Measurements from ENCODE around the gene C6orf62. TPM values are rescaled to one million over a fixed set of nuclear protein-coding genes. Genes with fewer than 3 reads are reported as not detected.
"Not testable (repeated sequence)": the region's sequence is repeated elsewhere in the genome, so short reads cannot be mapped to it uniquely, and the experiment has no call there.

C6orf62 gene
- polyA plus RNA-seq, 1 of the 3 experiments (the other 2 are of a cell fraction), result 36.0 TPM

DNA sequence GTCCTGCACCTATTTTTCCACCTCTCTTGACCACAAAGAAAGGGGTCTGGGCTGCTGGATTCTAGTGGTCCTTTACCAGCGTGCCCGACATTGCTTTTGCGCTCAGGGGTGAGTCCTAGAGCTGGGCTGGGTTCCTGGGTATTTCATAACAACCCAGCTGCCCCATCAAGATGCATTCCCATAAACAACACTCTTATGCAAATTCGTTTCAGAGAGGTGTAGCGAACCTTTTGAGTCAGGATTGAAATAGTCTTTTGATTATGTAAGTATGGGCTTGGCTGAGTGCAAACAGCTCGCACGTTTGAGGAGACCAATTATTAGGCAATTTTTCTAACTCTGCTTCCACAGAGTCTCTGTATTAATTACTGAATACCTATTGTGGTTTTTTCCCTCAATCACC, 38.4 kb downstream of the C6orf62 start:
- H3K4me1 ChIP-seq (ENCODE audit: control insufficient read depth in 1 of 2, insufficient read depth in 2 of 2, low read depth in 1 of 2, low read length in 1 of 2), result no peaks in the 10 kb centered on the region
- no peak overlapping the region for H2AFZ ChIP-seq (ENCODE audit: low read depth)
- no peak overlapping the region for H3K4me2 ChIP-seq
- no peak overlapping the region for H3K4me3 ChIP-seq (ENCODE audit: low read depth in 2 of 2, low read length in 1 of 2)
- ChIA-PET CTCF (interaction anchor here (0.5 to 1.3 kb wide), 2 partner anchors 97 to 207 kb away, joined by 4 to 5 read pairs; no protein-coding TSS in a partner anchor), POLR2A (no interaction called here)
- no peaks in the 10 kb centered on the region for H3K36me3 ChIP-seq (replicated peaks in 1 of 2; ENCODE audit: control insufficient read depth in 1 of 2, insufficient read depth in 2 of 2, low read length in 1 of 2)
- H3K27ac ChIP-seq (ENCODE audit: low read depth in 2 of 2, low read length in 1 of 2), result no peak overlapping the region
- H4K20me1 ChIP-seq (ENCODE audit: insufficient read depth), result no peaks in the 10 kb centered on the region
- no peaks in the 10 kb centered on the region for H3K79me2 ChIP-seq (ENCODE audit: insufficient read depth)
- no peak overlapping the region for H3K9ac ChIP-seq
- TF ChIP-seq MEF2A (IDR thresholded peaks at IDR 0.05; ENCODE audit: borderline replicate concordance, low read depth), result no peak
- TF ChIP-seq, protein P1, sequence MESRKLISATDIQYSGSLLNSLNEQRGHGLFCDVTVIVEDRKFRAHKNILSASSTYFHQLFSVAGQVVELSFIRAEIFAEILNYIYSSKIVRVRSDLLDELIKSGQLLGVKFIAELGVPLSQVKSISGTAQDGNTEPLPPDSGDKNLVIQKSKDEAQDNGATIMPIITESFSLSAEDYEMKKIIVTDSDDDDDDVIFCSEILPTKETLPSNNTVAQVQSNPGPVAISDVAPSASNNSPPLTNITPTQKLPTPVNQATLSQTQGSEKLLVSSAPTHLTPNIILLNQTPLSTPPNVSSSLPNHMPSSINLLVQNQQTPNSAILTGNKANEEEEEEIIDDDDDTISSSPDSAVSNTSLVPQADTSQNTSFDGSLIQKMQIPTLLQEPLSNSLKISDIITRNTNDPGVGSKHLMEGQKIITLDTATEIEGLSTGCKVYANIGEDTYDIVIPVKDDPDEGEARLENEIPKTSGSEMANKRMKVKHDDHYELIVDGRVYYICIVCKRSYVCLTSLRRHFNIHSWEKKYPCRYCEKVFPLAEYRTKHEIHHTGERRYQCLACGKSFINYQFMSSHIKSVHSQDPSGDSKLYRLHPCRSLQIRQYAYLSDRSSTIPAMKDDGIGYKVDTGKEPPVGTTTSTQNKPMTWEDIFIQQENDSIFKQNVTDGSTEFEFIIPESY (IDR thresholded peaks at IDR 0.05; ENCODE audit: borderline replicate concordance, low read depth), result no peak
- TF ChIP-seq SMC3 (IDR thresholded peaks at IDR 0.05; ENCODE audit: low read depth, low read length), result no peak
- TF ChIP-seq, protein P2, sequence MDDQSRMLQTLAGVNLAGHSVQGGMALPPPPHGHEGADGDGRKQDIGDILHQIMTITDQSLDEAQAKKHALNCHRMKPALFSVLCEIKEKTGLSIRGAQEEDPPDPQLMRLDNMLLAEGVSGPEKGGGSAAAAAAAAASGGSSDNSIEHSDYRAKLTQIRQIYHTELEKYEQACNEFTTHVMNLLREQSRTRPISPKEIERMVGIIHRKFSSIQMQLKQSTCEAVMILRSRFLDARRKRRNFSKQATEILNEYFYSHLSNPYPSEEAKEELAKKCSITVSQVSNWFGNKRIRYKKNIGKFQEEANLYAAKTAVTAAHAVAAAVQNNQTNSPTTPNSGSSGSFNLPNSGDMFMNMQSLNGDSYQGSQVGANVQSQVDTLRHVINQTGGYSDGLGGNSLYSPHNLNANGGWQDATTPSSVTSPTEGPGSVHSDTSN (IDR thresholded peaks at IDR 0.05), result no peak
- no peak for TF ChIP-seq CHD2 (IDR thresholded peaks at IDR 0.05; ENCODE audit: low read length, partially characterized antibody)
- no peak for TF ChIP-seq YY1 (IDR thresholded peaks at IDR 0.05; ENCODE audit: low read depth)
- TF ChIP-seq RXRA (IDR thresholded peaks at IDR 0.05; ENCODE audit: borderline replicate concordance, low read depth), result no peak
- TF ChIP-seq NFIC (IDR thresholded peaks at IDR 0.05; ENCODE audit: borderline replicate concordance), result no peak
- no peak for TF ChIP-seq IRF3 (IDR thresholded peaks at IDR 0.05; ENCODE audit: low read depth, low read length)
- TF ChIP-seq MXI1 (IDR thresholded peaks at IDR 0.05; ENCODE audit: low read depth, low read length), result no peak
- no peak for TF ChIP-seq TCF12 (IDR thresholded peaks at IDR 0.05)
- 95% methylated on average over 6 of the region's 7 CpGs for WGBS (ENCODE audit: low lambda C conversion rate)
- no peaks in the 10 kb centered on the region for H3K9me3 ChIP-seq
- DNase-seq, result no peak
- H3K27me3 ChIP-seq (ENCODE audit: insufficient read depth), result no peaks in the 10 kb centered on the region
- no peaks in the 10 kb centered on the region for H3K9me2 ChIP-seq
- H3F3A ChIP-seq (replicated peaks; ENCODE audit: insufficient read depth), result no peaks in the 10 kb centered on the region

GRCh38 chr6:24678792-24679352, 40.1 kb downstream of the C6orf62 start:
- H3K9me2 ChIP-seq; H3K4me2 ChIP-seq; H3K36me3 ChIP-seq (replicated peaks in 1 of 2; ENCODE audit: control insufficient read depth in 1 of 2, insufficient read depth in 2 of 2, low read length in 1 of 2); H3F3A ChIP-seq (replicated peaks; ENCODE audit: insufficient read depth); H2AFZ ChIP-seq (ENCODE audit: low read depth); H3K9ac ChIP-seq; H3K4me1 ChIP-seq (ENCODE audit: control insufficient read depth in 1 of 2, insufficient read depth in 2 of 2, low read depth in 1 of 2, low read length in 1 of 2); H3K4me3 ChIP-seq (ENCODE audit: low read depth in 2 of 2, low read length in 1 of 2); CTCF ChIA-PET; DNase-seq; H3K9me3 ChIP-seq; H3K27ac ChIP-seq (ENCODE audit: low read depth in 2 of 2, low read length in 1 of 2); H4K20me1 ChIP-seq (ENCODE audit: insufficient read depth); H3K79me2 ChIP-seq (ENCODE audit: insufficient read depth); H3K27me3 ChIP-seq (ENCODE audit: insufficient read depth); POLR2A ChIA-PET: not testable (repeated sequence)
- WGBS (ENCODE audit: low lambda C conversion rate), result 82% methylated on average over 11 of the region's 11 CpGs
